ENCODE data around the gene UBAP1.
"Not testable (repeated sequence)": the region's sequence is repeated elsewhere in the genome, so short reads cannot be mapped to it uniquely, and the experiment has no call there.

The UBAP1 gene

DNA sequence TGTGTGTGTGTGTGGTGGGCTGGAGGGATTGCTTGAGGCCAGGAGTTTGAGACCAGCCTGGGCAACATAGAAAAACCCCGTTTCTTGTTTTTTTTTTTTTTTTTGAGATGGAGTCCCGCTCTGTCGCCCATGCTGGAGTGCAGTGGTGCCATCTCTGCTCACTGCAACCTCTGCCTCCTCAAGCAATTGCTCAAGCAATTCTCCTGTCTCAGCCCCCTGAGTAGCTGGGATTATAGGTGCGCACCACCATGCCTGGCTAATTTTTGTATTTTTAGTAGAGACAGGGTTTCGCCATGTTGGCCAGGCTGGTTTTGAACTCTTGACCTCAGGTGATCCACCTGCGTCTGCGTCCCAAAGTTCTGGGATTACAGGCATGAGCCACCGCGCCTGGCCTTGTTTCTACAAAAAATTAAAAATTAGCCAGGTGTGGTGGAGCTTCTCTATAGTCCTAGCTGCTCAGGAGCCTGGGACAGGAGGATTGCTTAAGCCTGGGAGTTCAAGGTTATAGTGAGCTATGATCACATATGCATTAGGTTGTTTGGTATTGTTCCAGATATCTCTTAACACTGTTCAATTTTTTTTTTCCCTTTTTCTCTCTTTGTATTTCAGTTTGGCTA is 47.4 kb downstream of the UBAP1 start:
- DNase-seq = not testable (repeated sequence)

DNA sequence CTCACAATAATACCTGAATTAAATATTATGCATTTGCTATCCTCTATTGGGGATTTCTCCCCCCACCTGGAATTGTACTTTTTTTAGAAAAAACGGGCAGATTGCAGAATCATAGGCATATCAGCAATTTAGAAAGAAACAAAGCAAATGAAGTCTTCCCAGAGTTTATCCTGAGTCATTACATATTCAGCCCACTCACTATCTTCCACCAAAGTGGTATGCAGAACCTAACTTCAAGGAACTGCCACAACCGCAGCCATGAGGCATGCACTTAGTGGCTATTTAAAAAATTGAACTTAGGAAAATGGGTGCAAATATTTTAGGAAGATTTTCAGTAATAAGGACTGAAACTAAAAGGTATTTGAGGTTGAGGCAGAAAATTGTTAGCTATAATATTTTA is 48.6 kb downstream of the UBAP1 start:
- DNase-seq = no peak

DNA sequence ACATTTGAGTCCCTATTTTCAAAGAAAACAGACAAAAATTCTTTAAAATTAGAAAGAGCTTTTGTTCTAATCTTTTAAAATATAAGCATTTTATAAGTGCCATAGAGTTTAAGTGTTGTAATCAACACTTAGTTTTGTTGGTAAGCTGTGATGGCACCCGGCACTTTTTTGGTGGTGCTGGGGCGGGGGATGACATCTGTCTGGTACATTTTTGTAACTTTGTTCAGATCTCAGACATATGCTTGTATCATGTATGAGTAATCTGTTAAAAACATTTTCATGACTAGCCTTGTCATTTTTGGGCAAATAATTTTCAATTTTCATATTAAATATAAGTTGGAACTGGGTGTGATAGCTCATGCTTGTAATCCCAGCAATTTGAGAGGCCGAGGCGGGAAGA is 51.7 kb downstream of the UBAP1 start:
- DNase-seq = no peak

DNA sequence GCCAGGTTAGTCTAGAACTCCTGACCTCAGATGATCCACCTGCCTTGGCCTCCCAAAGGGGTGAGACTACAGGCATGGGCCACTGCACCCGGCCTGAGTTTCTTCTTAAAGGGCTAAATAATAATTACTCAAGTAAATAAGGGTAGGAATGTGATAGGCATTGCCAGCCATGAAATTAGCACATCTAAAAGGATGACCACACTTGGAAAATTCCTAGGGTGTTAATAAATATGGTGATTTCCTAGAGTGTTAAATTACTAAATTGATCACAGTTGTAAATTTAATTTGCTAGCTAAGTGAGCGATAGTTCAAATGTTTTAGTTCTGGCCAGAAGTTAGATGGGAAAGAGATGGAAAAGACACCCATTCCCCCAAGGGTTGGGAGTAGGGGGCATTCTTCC is 53.4 kb downstream of the UBAP1 start:
- no peak for DNase-seq

- no peak for DNase-seq
Observed at GRCh38 chr9:34233672-34234071, 54.8 kb downstream of the UBAP1 start.

DNA sequence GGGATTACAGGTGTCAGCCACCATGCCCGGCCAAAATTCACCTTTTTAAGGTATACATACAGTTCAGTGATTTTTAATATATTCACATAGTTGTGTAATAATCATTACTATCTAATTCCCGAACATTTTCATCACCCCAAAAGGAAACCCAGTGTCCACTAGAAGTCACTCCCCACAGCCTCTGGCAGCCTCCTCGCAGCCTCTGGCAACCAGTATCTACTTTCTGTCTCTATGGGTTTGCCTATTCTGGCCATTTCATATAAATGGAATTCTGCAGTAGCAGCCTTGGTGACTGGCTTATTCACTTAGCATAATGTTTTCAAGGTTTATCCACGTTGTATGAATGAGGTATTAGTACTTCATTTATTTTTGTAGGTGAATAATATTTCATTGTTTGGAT is 59.0 kb downstream of the UBAP1 start:
- no peak for DNase-seq

GRCh38 chr9:34240006-34240405 is 61.2 kb downstream of the UBAP1 start:
- no peak for DNase-seq

- DNase-seq = no peak
Observed at GRCh38 chr9:34242830-34243229, 64.0 kb downstream of the UBAP1 start.

- not testable (repeated sequence) for DNase-seq
Observed at GRCh38 chr9:34245212-34245611, 66.4 kb downstream of the UBAP1 start.

- DNase-seq = no peak
Observed at GRCh38 chr9:34246453-34246852, 67.6 kb downstream of the UBAP1 start.

GRCh38 chr9:34247782-34248181 is 68.9 kb downstream of the UBAP1 start:
- not testable (repeated sequence) for DNase-seq

DNA sequence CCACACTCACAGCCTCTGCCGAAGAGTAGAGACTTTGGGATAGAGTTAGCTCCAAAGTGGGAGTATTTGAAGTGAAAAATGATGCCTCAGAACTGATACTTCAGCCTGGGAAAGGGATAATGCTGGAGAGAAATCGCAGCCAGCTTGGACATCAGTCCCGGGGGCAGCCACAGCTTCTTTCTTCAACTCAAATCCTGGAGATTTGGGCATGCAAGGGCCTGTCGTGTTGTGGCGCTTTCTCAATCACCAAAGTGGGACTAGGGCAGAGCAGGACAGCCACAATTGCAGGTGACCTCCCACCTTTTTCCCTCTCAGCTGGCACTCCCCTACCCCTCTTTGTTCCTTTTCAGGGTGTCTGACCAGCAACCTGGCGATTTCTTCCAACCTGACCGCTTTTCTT is 70.4 kb downstream of the UBAP1 start:
- DNase-seq = no peak

DNA sequence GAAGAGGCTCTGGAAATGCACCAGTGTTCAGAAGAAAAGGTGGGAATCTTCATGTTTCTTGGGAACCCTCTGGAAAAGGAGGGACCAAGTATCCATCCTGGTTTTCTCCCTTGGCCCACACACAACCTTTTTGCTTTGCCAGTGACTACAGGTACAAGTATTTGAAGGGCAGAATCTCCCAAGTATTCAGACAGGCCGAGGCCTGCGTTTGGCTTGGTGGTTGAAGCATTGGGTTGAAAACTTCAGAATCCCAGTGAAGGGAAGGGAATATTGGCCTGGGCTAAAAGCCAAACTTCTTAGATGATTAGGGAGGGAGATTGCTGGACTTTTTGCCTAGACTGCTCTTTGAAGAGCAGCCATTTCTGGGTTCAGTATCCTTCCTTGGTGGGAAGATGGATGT is 71.9 kb downstream of the UBAP1 start:
- DNase-seq = no peak

DNA sequence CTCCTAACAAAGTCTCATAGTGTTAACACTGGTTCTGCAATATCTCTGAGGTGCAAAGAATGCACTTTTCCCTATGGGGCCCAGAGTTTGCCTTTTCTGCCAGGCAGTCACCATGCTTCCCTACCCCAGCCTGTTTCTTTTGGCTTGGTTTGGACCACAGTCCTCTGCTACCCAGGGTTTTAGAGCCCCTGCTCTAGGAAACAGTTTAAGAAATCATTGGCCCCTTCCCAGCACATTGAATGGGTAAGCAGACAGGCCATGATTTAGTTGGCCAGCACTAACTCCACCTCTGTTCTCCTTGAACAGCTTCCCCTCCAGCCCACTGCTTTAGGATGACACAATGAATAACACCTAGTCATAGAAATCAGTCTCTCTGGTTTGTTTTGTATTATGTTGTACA is 73.2 kb downstream of the UBAP1 start:
- no peak for DNase-seq

DNA sequence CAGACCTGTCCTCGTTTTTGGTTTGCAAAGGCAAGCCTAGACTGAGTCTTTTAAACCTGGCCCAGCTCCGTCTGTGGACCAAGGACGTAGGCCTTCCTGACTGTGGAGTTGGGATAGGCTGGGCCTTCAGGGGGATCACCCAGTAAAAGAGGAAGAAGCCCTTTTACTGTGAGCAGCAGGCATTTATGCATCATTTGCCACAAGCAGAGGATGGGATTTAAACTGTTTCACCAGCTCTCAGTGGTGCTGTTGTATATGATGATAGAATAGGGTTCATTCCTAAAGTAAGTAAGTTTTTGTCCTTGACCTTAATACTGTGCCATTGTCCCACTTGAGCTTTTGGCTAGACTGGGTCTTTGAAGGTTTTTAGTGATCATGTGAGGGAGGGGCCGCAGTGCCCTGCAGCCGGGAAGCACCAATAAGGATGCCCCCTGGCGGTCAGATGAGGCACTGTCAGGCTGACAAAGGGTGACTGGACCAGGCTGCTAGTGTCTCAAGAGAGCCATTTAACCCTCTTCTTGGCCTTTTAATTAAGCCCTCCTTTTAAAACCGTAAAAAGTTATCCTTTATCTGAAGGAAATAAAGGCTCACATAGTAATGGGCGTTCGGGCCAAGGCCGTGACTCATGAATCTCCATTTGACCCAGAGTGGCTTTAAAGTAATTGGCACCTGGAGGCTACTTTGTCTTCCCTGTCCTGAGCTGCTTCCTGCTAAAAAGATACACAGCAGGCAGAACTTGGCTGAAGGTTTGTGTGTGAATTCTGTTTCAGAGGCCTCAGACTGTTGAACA is 74.0 kb downstream of the UBAP1 start:
- peak in 11 of 14 donors; percentile 22 to 79 (median 43) for DNase-seq

- DNase-seq = peak in 7 of 14 donors; percentile 26 to 64 (median 47)
Observed at GRCh38 chr9:34253460-34253837, 74.6 kb downstream of the UBAP1 start.

DNA sequence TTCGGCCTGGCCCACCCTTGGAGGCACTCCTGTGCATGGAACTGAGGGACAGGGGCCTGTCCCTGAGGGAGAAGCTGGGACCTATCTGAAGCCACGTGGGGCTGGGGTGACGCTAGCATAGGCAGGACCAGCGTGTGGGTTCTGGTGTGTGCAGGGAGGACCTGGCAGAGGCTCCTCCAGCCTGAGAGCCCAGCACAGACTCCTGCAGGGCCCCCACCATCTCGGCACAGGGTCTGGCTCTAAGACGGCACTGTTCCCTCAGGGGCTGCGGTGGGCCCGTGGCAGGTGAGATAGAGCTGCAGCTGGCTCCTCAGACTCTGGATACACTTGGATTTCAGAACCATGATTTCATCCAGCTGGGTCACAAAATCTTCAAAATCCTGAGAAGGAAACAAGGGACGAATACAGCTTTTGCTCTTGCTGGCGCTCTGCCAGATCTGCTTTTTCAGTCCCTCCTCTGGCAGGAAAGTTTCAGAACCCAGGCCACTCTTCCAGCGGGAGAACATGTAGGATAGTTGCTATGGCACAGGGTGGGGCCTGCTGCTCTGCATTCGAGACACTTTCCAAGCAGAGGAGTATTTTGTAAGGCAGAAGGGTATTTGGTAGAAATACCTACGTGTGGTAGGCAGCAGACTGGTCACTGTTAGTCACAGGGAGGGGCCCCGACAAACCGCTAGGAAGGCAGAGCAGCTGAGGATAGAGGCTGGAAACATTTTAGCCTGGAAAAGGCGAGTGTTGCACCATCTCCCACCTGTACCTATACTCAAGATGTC is 75.5 kb downstream of the UBAP1 start:
- DNase-seq = peak in 2 of 14 donors; percentile 5 to 8

DNA sequence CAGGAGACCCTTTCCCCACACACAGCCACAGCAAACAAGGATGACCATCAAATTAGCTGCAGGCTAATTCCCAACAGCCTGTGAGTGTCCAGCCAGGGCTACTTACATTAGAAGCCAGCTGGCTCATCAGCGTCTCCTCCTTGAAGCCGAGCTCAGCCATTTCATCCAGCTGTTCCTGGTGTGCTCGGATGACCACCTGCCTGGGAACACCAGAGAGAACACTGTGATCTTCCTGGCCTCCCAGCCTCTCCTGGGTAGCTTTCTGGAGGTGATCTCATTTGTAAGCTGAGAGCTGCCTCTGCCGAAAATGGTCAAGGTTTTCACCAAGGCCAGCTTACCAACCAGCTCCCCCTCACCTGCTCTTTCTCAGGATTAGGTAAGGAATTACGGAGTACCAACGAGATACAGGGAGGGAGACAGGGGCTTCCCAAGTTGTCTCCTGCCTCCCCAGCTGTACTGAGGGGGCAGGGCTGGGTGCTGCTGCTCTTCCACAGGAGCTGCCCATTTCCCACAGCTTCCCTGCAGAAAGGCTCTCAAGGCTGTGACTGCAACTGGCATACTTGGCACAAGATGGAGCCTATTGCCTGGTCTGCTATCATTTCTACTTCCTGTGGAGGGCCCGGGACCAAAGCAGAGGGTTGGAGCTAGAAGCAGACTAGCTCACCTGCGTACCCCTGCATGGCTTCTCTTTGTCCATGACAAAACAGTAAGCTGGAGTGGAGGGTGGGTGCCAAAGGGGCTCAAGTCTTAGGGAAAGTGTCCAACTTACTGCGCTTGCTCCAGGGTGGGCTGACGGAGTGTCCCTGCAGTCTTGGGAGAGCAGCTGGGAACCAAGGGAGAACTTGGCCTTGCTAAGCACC is 76.4 kb downstream of the UBAP1 start:
- no peak for DNase-seq

DNA sequence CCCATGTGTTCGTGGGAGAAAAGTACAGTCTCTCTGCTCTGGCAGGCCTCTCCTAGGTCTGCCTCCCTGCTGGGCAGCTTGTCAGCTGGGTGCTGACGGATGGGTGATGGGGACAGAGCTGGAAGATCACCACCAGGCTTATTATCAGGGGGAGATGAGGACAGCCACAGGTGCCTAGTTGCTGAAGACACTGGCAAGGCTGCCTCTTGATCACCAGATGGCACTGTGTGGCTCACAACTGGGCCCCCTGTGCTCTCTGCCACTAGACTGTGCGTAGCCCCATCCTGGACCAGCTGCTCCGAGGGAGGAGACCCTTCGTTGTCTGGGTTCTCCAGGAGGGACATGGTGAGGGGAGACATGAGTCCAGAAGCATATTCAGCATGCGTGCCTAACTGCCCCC is 77.3 kb downstream of the UBAP1 start:
- peak in 1 of 14 donors; percentile 0 for DNase-seq

GRCh38 chr9:34256987-34257585 is 78.2 kb downstream of the UBAP1 start:
- DNase-seq = no peak

DNA sequence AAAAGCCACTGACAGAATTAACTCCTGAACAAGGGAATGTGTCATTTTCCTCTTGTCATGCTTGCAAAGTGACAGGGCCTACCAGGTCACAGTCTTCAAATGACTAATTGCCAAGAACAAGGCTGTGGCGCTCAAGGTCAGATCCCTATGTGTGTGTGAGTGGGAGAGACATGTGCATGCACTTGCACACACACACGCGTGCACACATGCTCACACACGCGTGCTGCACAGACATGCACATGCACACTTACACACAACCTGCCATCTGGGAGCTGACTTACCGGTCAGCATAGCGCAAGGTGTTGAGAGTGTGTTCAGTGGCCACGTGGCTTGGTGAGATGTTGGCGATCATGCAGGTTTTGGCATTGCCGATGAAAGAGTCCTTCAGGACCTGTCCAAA is 80.5 kb downstream of the UBAP1 start:
- no peak for DNase-seq

- DNase-seq = no peak
Observed at GRCh38 chr9:34262971-34263370, 84.1 kb downstream of the UBAP1 start.

Data from C1 segment of cervical spinal cord (tissue), 14 donors.